ENCODE data around the gene PTK7.
"Not testable (repeated sequence)": the region's sequence is repeated elsewhere in the genome, so short reads cannot be mapped to it uniquely, and the experiment has no call there.

The PTK7 gene

GRCh38 chr6:43035495-43036194 is 40.5 kb upstream of the PTK7 start:
- TF ChIP-seq CTCF (conservative IDR thresholded peaks at IDR 0.05; ENCODE audit: low read depth, low read length) = no peak
- DNase-seq (ENCODE audit: low read depth) = no peak
- no peak overlapping the region for H3K4me3 ChIP-seq (ENCODE audit: low read depth, low read length)

- no peak for DNase-seq (ENCODE audit: low read depth)
- H3K4me3 ChIP-seq (ENCODE audit: low read depth, low read length) = no peak overlapping the region
- no peak for TF ChIP-seq CTCF (conservative IDR thresholded peaks at IDR 0.05; ENCODE audit: low read depth, low read length)
Measured at GRCh38 chr6:43036712-43037111, 39.4 kb upstream of the PTK7 start.

GRCh38 chr6:43037197-43037596 is 38.9 kb upstream of the PTK7 start:
- no peak overlapping the region for H3K4me3 ChIP-seq (ENCODE audit: low read depth, low read length)
- no peak for DNase-seq (ENCODE audit: low read depth)
- peak; percentile 7 for TF ChIP-seq CTCF (conservative IDR thresholded peaks at IDR 0.05; ENCODE audit: low read depth, low read length)

- no peak for DNase-seq (ENCODE audit: low read depth)
- TF ChIP-seq CTCF (conservative IDR thresholded peaks at IDR 0.05; ENCODE audit: low read depth, low read length) = no peak
- no peak overlapping the region for H3K4me3 ChIP-seq (ENCODE audit: low read depth, low read length)
Measured at GRCh38 chr6:43037706-43038105, 38.4 kb upstream of the PTK7 start.

- no peak for TF ChIP-seq CTCF (conservative IDR thresholded peaks at IDR 0.05; ENCODE audit: low read depth, low read length)
- no peak overlapping the region for H3K4me3 ChIP-seq (ENCODE audit: low read depth, low read length)
- no peak for DNase-seq (ENCODE audit: low read depth)
Measured at GRCh38 chr6:43038727-43039126, 37.4 kb upstream of the PTK7 start.

GRCh38 chr6:43040542-43041257 is 35.4 kb upstream of the PTK7 start:
- no peak for TF ChIP-seq CTCF (conservative IDR thresholded peaks at IDR 0.05; ENCODE audit: low read depth, low read length)
- H3K4me3 ChIP-seq (ENCODE audit: low read depth, low read length) = no peak overlapping the region
- DNase-seq (ENCODE audit: low read depth) = no peak

GRCh38 chr6:43041475-43041874 is 34.6 kb upstream of the PTK7 start:
- H3K4me3 ChIP-seq (ENCODE audit: low read depth, low read length); DNase-seq (ENCODE audit: low read depth): not testable (repeated sequence)
